ENCODE results near the gene TUSC2.

Gene TUSC2, protein sequence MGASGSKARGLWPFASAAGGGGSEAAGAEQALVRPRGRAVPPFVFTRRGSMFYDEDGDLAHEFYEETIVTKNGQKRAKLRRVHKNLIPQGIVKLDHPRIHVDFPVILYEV

DNA sequence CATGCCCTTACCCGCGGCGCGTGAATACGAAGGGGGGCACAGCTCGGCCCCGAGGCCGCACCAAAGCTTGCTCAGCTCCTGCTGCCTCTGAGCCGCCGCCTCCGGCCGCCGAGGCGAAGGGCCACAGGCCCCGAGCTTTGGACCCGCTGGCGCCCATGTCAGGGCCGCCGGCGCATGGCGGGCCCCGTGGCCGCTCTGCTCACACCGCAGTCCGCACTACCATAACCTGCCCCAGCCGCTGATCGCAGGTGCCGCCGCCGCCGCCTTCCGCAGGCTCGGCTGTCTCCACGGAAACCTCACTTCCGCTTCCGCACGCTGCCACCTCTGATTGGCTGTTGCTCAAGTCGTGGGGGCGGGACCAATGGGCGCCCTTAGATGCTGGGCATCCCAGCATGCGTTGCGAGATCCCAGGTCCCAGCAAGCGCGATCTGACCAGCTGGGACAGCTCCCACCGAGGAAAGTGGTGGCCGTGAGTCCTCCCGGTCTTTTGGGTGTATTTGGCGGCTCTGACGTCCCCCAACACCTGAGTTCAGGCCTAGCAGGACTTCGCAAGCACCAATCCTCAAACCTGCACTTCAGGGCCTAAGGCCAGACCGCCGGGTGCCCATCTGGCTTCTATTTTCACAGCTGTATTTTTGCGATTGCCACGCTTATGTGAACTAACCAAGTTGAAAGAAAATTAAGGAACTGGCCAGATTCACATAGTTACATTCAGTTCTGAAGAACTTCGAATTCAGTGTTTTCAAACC, at the start of gene TUSC2:
Gene TUSC2 (minus strand): TSS at position 281 of the 749 bp plus-strand sequence. CDS start 124 bp downstream, at position 157.
- H3K4me1 ChIP-seq (ENCODE audit: control insufficient read depth, low read depth, low read length) = peaks cover 14% of the 10 kb centered on the region
- peak within 1 kb of the TSS; percentile 76 for H3K9ac ChIP-seq (ENCODE audit: low read length)
- H3K9me3 ChIP-seq (ENCODE audit: control insufficient read depth, low read depth, low read length) = no peaks in the 10 kb centered on the region
- peaks cover 30% of the 10 kb centered on the region for H3K36me3 ChIP-seq (ENCODE audit: control insufficient read depth, low read depth, low read length)
- H3K4me3 ChIP-seq (ENCODE audit: low read length) = peak within 1 kb of the TSS; percentile 90
- H3K27ac ChIP-seq (ENCODE audit: low read length) = peak within 1 kb of the TSS; percentile 13
- H3K27me3 ChIP-seq (ENCODE audit: control insufficient read depth, insufficient read depth, low read length) = no peaks in the 10 kb centered on the region

DNA sequence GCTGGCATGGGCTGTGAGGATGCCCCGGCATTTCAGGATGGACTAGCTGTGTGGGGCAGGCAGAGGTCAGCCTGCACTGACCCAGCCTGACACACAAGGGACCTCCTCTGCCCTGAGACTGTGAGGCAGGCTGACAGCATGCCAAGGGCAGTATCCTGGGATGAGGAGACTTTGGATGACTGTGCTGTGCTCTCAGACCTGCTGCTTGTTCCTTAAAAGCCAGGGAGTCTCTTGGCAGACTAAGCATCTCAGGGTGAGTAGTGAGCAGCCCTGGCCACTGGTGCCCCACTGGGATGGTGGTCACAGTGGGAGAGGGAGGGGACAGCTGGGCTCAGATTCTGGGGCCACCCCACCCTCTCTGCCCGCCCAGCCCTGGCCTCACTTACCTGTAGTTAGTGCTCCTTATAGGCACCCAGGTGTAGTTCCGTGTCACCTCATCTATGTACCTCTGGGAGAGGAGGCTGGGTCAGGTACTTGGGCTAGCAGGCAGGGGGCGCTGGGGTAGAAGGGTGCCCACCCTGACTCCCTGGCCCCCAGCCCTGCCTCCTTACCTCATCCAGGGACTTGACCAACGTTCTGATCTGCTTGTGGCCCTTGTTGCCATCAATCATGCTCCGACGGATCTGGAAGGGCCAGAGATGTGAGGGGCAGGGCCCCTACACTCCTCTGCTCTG, 47.4 kb upstream of the TUSC2 start:
- Histone ChIP-seq H3K27me3 (ENCODE audit: control insufficient read depth, insufficient read depth, low read length) (no peaks in the 10 kb centered on the region), H3K9ac (ENCODE audit: low read length) (no peak overlapping the region), H3K4me3 (ENCODE audit: low read length) (no peak overlapping the region), H3K27ac (ENCODE audit: low read length) (no peak overlapping the region), H3K4me1 (ENCODE audit: control insufficient read depth, low read depth, low read length) (peaks cover 14% of the 10 kb centered on the region), H3K36me3 (ENCODE audit: control insufficient read depth, low read depth, low read length) (no peaks in the 10 kb centered on the region), H3K9me3 (ENCODE audit: control insufficient read depth, low read depth, low read length) (no peaks in the 10 kb centered on the region)

DNA sequence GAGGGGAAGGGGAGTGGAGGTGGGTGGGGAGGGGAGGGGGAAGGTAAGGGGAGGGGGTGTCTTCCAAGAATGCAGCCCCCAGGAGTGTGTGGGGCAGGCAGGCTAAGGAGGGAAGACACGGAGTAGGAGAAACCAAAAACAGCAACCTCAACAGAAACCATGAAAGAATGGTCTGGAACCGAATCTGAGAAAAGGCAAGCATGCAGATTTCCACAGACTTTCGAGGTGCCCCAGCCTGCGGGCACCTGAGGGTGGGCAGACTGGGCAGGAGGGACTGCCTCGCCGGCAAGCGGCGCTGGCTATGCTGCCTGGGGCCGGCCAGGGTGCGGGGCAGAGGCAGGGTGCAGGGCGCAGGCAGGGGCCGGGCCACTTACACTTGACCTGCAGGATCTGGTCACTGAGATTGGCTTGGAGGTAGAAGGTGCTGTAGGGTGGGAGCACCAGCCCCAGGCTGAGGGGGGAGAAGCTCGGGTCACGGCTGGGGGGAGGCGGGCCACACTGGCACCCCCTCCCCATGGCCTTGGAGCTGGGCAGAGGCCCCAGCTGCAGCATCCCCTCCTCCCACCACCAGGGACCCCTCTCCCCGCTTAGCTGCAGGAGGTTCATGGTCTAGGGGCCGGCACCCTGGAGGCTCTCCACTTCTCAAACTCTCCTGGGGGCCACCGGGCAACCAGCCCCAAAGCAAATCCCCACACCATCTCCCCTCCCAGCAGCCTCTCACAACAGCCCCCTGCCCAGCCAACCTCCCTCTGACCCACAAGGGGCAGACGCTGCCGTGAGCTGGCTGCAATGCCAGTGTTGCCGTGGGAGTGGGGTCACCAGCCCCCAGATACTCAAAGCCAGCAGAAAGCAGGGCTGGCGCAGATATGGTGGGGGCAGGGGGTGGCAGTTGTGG, 46.6 kb upstream of the TUSC2 start:
- Histone ChIP-seq H3K4me1 (ENCODE audit: control insufficient read depth, low read depth, low read length) (peaks cover 14% of the 10 kb centered on the region), H3K27ac (ENCODE audit: low read length) (no peak overlapping the region), H3K27me3 (ENCODE audit: control insufficient read depth, insufficient read depth, low read length) (no peaks in the 10 kb centered on the region), H3K4me3 (ENCODE audit: low read length) (no peak overlapping the region), H3K9me3 (ENCODE audit: control insufficient read depth, low read depth, low read length) (no peaks in the 10 kb centered on the region), H3K36me3 (ENCODE audit: control insufficient read depth, low read depth, low read length) (no peaks in the 10 kb centered on the region), H3K9ac (ENCODE audit: low read length) (no peak overlapping the region)

DNA sequence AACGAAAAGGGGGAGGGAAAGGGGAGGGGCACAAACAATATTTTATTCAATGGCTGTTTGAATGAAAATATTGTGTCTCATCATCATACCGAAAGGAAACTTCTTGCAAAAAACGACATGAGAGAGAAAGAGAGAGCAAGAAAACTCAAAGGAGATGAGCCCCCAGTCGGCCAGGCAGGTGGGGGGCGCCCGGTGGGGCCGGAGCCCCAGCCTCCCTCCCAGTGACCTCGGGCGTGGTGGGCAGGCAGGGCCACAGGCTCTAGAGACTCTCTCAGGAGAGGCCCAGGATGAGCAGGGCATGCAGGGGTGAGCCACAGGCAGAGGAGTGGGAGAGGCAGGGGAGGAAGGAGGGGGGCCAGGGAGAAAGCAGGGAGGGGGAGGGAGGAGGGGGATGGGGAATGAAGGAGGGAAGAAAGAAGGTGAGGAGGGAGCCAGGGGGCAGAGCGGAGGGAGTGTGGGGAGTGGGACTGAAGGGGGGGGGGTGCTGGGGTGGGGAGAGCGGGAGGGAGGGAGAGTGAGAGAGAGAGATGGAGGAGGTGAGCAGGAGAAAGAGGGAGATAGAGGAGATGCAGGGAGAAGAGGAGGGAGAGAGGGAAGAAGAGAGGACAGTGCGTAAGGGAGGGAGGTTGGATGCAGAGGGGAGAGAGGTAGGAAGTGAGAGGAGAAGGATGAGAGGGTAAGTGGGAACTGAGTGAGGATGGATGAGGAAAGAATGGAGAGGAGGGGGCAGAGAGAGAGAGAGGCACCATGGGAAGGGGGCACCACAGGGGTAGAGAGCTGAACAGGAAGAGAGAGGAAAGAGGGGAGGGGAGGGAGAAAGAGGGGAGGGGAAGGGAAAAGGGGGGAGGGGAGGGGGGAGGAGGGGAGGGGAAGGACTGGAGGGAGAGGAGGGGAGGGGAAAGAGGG, 45.4 kb upstream of the TUSC2 start:
- H3K27me3 ChIP-seq (ENCODE audit: control insufficient read depth, insufficient read depth, low read length) = no peaks in the 10 kb centered on the region
- no peaks in the 10 kb centered on the region for H3K36me3 ChIP-seq (ENCODE audit: control insufficient read depth, low read depth, low read length)
- no peaks in the 10 kb centered on the region for H3K9me3 ChIP-seq (ENCODE audit: control insufficient read depth, low read depth, low read length)
- no peak overlapping the region for H3K9ac ChIP-seq (ENCODE audit: low read length)
- H3K4me1 ChIP-seq (ENCODE audit: control insufficient read depth, low read depth, low read length) = peaks cover 14% of the 10 kb centered on the region
- no peak overlapping the region for H3K27ac ChIP-seq (ENCODE audit: low read length)
- H3K4me3 ChIP-seq (ENCODE audit: low read length) = no peak overlapping the region

DNA sequence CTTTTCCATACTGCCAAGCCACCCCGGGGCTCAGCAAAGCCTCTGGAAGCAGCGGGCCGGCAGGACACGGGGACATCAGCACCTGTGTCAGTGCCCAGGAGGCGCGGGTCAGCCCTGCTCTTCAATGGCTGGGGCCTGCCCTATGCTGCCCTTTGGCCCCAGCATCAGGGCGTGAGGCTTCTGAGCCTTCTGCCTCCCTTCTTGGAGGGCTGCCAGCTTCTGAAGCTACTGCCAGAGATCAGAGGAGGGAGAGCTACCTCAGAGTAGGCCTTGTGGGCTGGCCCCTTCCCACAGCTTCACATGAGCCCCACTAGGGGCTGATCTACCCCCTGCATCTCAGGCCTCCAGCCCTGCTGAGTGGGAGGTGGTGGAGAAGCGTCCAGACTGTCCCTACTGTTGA, 44.3 kb upstream of the TUSC2 start:
- Histone ChIP-seq H3K27ac (ENCODE audit: low read length) (no peak overlapping the region), H3K9me3 (ENCODE audit: control insufficient read depth, low read depth, low read length) (no peaks in the 10 kb centered on the region), H3K4me1 (ENCODE audit: control insufficient read depth, low read depth, low read length) (peaks cover 14% of the 10 kb centered on the region), H3K27me3 (ENCODE audit: control insufficient read depth, insufficient read depth, low read length) (no peaks in the 10 kb centered on the region), H3K9ac (ENCODE audit: low read length) (no peak overlapping the region), H3K4me3 (ENCODE audit: low read length) (no peak overlapping the region), H3K36me3 (ENCODE audit: control insufficient read depth, low read depth, low read length) (no peaks in the 10 kb centered on the region)

DNA sequence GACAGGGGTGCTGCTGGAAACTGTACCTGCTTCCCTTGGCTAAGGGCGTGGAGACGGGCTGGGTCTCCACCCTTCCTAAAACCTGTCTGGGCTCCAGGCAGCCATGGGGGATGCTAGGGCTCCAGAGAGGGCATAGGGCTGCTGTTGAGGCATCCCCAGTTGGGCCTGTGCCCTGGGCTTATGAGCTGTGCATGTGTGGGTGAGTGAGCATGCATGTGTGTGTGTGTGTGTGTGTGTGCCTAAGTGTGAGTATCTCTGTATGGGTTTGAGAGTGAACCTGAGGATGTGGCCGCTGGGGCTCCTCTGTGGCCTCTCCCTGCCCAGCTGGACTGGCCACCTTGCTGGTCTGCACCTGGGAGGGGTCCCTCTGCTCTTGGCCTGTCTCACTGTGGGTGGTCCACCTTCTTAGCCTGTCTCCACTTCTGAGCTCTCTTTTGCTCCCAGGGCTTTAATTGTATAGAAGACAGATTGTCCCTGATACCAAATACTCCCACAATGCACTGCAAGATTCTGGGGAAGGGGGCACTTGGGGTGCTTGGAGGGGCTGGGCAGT, 43.2 kb upstream of the TUSC2 start:
- H3K36me3 ChIP-seq (ENCODE audit: control insufficient read depth, low read depth, low read length) = no peaks in the 10 kb centered on the region
- no peak overlapping the region for H3K27ac ChIP-seq (ENCODE audit: low read length)
- H3K4me1 ChIP-seq (ENCODE audit: control insufficient read depth, low read depth, low read length) = peaks cover 14% of the 10 kb centered on the region
- H3K9me3 ChIP-seq (ENCODE audit: control insufficient read depth, low read depth, low read length) = no peaks in the 10 kb centered on the region
- no peak overlapping the region for H3K4me3 ChIP-seq (ENCODE audit: low read length)
- H3K27me3 ChIP-seq (ENCODE audit: control insufficient read depth, insufficient read depth, low read length) = peaks cover 2% of the 10 kb centered on the region
- H3K9ac ChIP-seq (ENCODE audit: low read length) = no peak overlapping the region

DNA sequence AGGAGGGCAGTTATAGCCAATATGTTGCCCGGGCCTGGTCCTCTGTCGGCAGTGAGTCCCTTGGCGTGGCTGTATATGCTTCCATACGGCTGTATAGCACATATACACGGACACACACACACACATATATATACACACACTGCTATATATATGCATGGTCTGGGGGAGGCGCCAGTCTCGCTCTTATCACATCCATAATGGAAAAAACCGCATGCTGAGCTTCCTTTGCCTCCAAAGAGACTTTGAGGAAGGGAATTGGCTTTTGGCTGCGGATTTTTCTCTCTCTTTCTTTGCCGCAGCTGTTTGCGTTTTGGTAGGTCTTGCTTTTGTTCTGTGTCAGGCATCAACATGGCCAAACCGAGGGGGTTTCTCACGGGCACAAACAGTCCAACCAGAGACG, 42.6 kb upstream of the TUSC2 start:
- Histone ChIP-seq H3K9me3 (ENCODE audit: control insufficient read depth, low read depth, low read length) (no peaks in the 10 kb centered on the region), H3K4me3 (ENCODE audit: low read length) (no peak overlapping the region), H3K36me3 (ENCODE audit: control insufficient read depth, low read depth, low read length) (no peaks in the 10 kb centered on the region), H3K27me3 (ENCODE audit: control insufficient read depth, insufficient read depth, low read length) (peaks cover 8% of the 10 kb centered on the region), H3K27ac (ENCODE audit: low read length) (no peak overlapping the region), H3K9ac (ENCODE audit: low read length) (no peak overlapping the region), H3K4me1 (ENCODE audit: control insufficient read depth, low read depth, low read length) (peaks cover 17% of the 10 kb centered on the region)

DNA sequence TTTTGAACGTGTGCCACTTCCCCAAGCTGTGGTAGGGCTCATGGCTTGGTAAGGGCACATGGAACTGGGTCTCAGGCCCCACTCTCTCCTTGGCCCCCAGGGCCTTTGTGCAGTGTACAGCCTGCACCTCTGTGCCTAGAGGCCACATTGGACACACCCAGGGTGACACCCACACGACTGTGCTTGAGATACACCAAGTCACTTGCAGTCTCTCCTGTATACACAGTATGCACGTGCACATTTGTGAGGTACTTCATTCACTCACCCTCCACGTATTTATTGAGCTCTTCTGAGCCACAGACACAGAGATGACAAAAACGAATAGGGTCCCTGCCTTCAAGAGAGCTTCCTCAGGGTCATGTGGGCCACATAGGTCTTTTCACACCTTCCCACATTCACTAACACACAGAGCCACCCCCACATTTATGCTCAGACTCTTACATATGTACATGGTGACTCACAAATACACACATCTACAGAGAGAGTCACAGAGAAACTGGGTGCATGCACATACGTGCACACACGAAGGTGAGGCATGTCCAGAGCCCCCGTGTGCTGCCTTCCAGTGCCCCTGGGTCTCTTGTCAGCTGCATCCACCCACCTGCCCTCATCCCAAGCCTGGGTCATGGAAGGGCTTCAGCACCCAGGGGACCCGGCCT, 41.1 kb upstream of the TUSC2 start:
- Histone ChIP-seq H3K4me3 (ENCODE audit: low read length) (no peak overlapping the region), H3K9me3 (ENCODE audit: control insufficient read depth, low read depth, low read length) (no peaks in the 10 kb centered on the region), H3K9ac (ENCODE audit: low read length) (no peak overlapping the region), H3K36me3 (ENCODE audit: control insufficient read depth, low read depth, low read length) (no peaks in the 10 kb centered on the region), H3K4me1 (ENCODE audit: control insufficient read depth, low read depth, low read length) (peaks cover 14% of the 10 kb centered on the region), H3K27me3 (ENCODE audit: control insufficient read depth, insufficient read depth, low read length) (peaks cover 12% of the 10 kb centered on the region), H3K27ac (ENCODE audit: low read length) (no peak overlapping the region)

DNA sequence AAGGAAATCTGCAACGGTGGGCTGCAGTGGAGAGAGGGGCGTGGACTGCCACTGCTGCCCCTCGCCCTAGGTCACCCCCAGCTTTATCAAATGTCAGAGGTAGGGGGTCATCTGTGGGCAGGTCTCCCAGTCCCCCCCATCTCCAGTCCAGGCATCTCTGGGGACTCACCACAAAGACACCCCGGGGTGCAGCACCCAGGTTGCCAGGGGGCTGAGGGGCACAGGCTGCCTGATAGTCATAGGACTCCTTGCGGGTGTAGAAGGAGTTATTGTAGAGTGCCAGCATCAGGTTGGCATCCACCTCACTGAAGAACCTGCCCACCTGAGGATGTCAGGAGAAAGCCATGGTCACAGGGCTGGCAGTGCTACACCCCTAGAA, 37.8 kb upstream of the TUSC2 start:
- no peak overlapping the region for H3K27ac ChIP-seq (ENCODE audit: low read length)
- H3K9ac ChIP-seq (ENCODE audit: low read length) = no peak overlapping the region
- H3K4me3 ChIP-seq (ENCODE audit: low read length) = peak overlapping the region; percentile 65

More for the DNA sequence above, 37.8 kb upstream of the TUSC2 start:
- Histone ChIP-seq H3K36me3 (ENCODE audit: control insufficient read depth, low read depth, low read length) (no peaks in the 10 kb centered on the region), H3K4me1 (ENCODE audit: control insufficient read depth, low read depth, low read length) (peaks cover 5% of the 10 kb centered on the region), H3K9me3 (ENCODE audit: control insufficient read depth, low read depth, low read length) (no peaks in the 10 kb centered on the region), H3K27me3 (ENCODE audit: control insufficient read depth, insufficient read depth, low read length) (peaks cover 20% of the 10 kb centered on the region)
